HG02798 (cell line): Measurements from ENCODE around the gene CES4A.
"Not testable (repeated sequence)": the region's sequence is repeated elsewhere in the genome, so short reads cannot be mapped to it uniquely, and the experiment has no call there.

Experiments used
- ATAC-seq: cut with Tn5 transposase; IDR thresholded peaks from one replicate; pipeline ENCODE4 v1.9.1; 2021; ENCODE audit warnings: mild to moderate bottlenecking; ENCODE audit not compliant: unreplicated experiment, poor library complexity

The CES4A gene

GRCh38 chr16:66955363-66956153 is 32.8 kb upstream of the CES4A start:
- not testable (repeated sequence) for ATAC-seq

DNA sequence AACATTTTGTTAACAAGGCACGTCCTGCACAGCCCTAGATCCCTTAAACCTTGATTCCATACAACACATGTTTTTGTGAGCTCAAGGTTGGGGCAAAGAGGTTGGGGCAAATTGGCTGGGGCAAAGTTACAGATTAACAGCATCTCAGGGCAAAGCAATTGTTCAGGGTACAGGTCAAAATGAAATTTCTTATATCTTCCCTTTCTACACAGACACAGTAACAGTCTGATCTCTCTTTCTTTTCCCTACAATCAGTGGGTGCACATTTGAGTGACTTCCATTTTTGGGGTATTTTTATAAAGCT is 32.3 kb upstream of the CES4A start:
- ATAC-seq, result not testable (repeated sequence)

DNA sequence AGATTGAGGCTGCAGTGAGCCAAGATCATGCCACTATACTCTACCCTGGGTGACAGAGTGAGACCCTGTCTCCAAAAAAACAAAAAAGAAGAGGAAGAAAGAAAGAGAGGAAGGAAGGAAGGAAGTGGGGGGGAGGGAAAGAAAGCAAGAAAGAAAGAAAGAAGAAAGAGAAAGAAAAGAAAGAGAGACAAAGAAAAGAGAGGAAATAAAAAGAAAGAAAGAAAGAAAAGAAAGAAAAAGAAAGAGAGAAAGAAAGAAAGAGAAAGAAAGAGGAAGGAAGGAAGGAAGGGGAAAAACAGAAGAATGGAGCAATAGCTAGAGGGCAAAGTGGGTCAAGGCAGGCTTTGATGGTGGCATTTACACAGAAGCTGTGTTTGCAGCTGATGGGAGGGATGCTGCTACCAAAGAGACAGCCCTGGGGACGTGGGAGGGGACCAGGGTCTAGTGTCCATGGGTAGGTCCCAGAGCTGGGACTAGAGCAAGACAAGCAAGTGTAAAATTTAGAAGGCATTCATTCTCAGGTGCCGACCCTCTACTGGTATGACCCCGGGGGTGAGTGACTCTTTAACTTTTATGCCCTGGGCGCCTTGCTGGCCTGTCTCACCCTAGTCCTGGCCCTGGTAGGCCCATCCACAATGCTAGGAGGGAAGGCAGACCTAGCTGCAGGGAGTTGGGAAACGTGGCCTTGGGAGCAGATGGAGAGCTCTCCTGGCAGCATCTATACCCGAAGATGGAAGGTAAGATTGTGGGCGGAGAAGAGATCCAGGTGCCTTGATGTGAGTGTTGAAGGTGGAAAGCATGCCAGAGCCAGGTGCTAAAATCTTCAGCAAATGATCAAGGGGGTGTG is 29.3 kb upstream of the CES4A start:
- no peak for ATAC-seq

GRCh38 chr16:66959704-66960161 is 28.7 kb upstream of the CES4A start:
- ATAC-seq, result no peak

- no peak for ATAC-seq
These were observed 28.1 kb upstream of the CES4A start for GRCh38 chr16:66960270-66960669.

DNA sequence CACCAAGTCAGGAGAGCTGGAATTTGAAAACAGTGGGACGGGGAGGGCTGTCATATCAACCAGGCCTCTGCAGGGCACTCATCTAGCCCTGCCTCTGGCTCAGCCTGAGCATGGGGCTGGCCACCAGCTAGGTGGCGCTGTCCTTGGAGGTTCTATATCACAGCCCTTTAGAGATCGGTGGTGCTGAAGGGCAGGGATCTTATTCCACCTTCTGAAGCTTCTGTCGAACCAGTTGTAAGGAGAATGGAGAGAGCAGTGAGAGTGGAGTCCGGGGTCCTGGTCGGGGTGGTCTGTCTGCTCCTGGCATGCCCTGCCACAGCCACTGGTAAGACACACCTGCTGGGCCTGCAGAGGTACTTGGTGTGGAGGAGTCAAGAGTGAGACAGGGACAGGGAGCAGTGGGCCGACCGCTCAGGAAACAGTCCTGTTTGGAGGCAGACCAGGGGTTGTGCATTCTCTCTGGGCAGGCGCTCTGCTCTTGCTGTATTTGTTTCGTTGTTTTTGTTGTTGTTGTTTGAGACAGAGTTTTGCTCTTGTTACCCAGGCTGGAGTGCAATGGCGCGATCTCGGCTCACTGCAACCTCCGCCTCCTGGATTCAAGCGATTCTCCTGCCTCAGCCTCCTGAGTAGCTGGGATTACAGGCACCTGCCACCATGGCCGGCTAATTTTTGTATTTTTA is 27.2 kb upstream of the CES4A start, which contains the start of gene CES3:
TSS of gene CES3 (plus strand) at position 202 of the 680 bp plus-strand sequence. CDS start at position 244, 42 bp downstream.
- peak; percentile 81 for ATAC-seq

- no peak for ATAC-seq
These were observed 26.5 kb upstream of the CES4A start for GRCh38 chr16:66961914-66962313.

GRCh38 chr16:66964049-66964448 is 24.3 kb upstream of the CES4A start:
- no peak for ATAC-seq

GRCh38 chr16:66968847-66969246 is 19.5 kb upstream of the CES4A start:
- ATAC-seq, result no peak

- no peak for ATAC-seq
These were observed 17.3 kb upstream of the CES4A start for GRCh38 chr16:66970775-66971720.

- no peak for ATAC-seq
These were observed 15.4 kb upstream of the CES4A start for GRCh38 chr16:66972983-66973382.

DNA sequence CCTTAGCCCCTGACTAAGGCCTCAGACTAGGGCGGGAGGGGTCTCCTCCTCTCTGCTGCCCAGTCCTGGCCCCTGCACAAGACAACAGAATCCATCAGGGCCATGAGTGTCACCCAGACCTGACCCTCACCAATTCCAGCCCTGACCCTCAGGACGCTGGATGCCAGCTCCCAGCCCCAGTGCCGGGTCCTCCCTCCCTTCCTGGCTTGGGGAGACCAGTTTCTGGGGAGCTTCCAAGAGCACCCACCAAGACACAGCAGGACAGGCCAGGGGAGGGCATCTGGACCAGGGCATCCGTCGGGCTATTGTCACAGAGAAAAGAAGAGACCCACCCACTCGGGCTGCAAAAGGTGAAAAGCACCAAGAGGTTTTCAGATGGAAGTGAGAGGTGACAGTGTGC is 14.7 kb upstream of the CES4A start:
- no peak for ATAC-seq

- ATAC-seq, result not testable (repeated sequence)
These were observed 14.0 kb upstream of the CES4A start for GRCh38 chr16:66974156-66974931.

GRCh38 chr16:66974932-66975246 is 13.5 kb upstream of the CES4A start:
- ATAC-seq, result not testable (repeated sequence)

DNA sequence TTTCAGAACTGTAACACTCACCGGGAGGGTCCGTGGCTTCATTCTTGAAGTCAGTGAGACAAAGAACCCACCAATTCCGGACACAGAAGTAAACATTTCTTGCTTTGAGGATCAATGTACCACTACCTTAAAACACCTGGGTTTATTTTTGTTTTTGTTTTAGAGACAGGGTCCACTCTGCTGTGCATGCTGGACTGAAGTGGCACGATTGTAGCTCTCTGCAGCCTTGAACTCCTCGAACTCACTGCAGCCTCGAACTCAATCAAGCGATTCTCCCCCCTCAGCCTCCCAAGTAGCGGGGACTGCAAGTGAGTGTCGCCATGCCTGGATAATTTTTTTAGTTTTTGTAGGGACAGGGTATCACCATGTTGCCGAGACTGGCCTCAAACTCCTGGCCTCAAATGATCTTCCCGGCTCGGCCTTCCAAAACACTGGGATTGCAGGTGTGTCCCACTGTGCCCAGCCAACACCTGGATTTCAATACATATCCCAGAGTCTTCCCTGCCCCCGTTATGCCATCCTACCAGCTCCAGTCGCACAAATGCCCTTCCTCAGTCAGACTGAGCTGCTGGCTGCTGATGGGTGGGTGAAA is 13.0 kb upstream of the CES4A start:
- no peak for ATAC-seq

GRCh38 chr16:66976746-66977145 is 11.6 kb upstream of the CES4A start:
- no peak for ATAC-seq

DNA sequence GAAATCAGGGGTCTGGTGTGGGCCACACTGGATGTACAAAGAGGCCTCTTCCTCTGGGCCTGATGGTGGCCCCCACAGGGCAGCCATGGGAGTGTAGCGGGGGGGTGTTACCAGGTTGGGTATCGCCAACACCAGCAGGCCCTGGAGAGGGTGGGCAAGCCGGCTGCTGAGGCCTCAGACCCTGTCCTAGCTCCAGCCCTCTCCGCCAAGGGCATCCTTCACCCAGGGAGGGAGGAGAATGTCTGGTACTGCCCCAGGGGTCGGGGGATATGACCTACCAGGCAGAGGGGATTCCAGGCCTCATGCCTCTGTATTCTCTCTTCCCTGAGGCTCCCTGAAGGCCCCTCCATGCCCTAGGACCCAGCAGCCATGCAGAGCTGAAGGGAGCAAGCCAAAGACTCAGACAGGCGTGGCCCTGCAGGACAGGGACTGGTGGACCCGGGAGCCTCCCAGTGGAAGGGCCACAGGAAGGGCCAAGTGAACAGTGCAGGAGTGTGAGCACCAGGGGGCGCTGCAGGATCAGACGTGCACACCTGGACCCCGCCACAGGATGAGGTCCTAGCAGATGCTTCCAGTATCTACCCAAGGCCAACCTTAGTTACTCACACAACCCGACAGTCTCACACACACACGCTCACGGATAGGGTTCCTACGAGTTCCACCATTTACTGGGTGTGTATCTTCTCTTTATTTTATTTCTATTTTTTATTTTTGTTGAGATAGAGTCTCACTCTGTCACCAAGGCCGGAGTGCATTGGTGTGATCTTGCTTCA is 10.9 kb upstream of the CES4A start:
- ATAC-seq, result peak; percentile 89
